BJ (cell line): ENCODE results near the gene PARL. TPM values are rescaled to one million over a fixed set of nuclear protein-coding genes. Genes with fewer than 3 reads are reported as not detected.
A peak's percentile ranks its signal among the peaks of the same experiment; 100 is the strongest.

ENCODE experiments used
- CTCF ChIA-PET: fragments of 350-600 bp; formaldehyde crosslinking; extraction: SDS; loops from one replicate; lab custom pipeline; 2021; ENCODE audit warnings: antibody characterized with exemption, inconsistent platforms; lab: Yijun Ruan, JAX
- POLR2A ChIA-PET: fragments of 300-600 bp; sonication (Branson Sonifier 250); formaldehyde crosslinking; extraction: SDS; loops from one replicate; lab custom pipeline; 2021; ENCODE audit warnings: antibody characterized with exemption; lab: Charles Lee
- DNase-seq: peaks from one replicate; pipeline ENCODE4 v3.0.0-alpha.2; 2011; ENCODE audit warnings: low read depth
- H3K27me3 ChIP-seq: 2 replicates; pipeline ENCODE4 v1.6.0; 2011; ENCODE audit warnings: low read length; ENCODE audit not compliant: control insufficient read depth, insufficient read depth
- H3K36me3 ChIP-seq: 2 replicates; pipeline ENCODE4 v1.5.1; 2011; ENCODE audit warnings: low read length; ENCODE audit not compliant: control insufficient read depth, insufficient read depth
- H3K4me3 ChIP-seq: 2 replicates; pipeline ENCODE4 v1.5.1; 2011; ENCODE audit warnings: low read depth, mild to moderate bottlenecking, control low read depth, low read length
- polyA minus RNA-seq: library from RNA; depleted of rRNA, polyadenylated mRNA; stranded (reverse); fragments of >200 nt; gene quantifications from 2 replicates; pipeline ENCODE4 v1.2.3, GENCODE V29; 2011; rRNA and poly(A)+ RNA removed
- polyA plus RNA-seq: library from polyadenylated mRNA; depleted of rRNA; stranded (reverse); fragments of >200 nt; gene quantifications from 2 replicates; pipeline ENCODE4 v1.2.3, GENCODE V29; 2011; rRNA removed
- TF ChIP-seq, protein P1 (sequence below): IDR thresholded peaks from 2 replicates; pipeline ENCODE4 v1.5.1; 2011; ENCODE audit warnings: low read depth, mild to moderate bottlenecking, control low read depth, inconsistent platforms, low read length, moderate library complexity; ENCODE audit not compliant: insufficient read depth

The PARL gene, protein sequence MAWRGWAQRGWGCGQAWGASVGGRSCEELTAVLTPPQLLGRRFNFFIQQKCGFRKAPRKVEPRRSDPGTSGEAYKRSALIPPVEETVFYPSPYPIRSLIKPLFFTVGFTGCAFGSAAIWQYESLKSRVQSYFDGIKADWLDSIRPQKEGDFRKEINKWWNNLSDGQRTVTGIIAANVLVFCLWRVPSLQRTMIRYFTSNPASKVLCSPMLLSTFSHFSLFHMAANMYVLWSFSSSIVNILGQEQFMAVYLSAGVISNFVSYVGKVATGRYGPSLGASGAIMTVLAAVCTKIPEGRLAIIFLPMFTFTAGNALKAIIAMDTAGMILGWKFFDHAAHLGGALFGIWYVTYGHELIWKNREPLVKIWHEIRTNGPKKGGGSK
- polyA plus RNA-seq (33.3 and 41.3 TPM in 2 replicates), polyA minus RNA-seq (11.7 and 12.8 TPM in 2 replicates)

DNA sequence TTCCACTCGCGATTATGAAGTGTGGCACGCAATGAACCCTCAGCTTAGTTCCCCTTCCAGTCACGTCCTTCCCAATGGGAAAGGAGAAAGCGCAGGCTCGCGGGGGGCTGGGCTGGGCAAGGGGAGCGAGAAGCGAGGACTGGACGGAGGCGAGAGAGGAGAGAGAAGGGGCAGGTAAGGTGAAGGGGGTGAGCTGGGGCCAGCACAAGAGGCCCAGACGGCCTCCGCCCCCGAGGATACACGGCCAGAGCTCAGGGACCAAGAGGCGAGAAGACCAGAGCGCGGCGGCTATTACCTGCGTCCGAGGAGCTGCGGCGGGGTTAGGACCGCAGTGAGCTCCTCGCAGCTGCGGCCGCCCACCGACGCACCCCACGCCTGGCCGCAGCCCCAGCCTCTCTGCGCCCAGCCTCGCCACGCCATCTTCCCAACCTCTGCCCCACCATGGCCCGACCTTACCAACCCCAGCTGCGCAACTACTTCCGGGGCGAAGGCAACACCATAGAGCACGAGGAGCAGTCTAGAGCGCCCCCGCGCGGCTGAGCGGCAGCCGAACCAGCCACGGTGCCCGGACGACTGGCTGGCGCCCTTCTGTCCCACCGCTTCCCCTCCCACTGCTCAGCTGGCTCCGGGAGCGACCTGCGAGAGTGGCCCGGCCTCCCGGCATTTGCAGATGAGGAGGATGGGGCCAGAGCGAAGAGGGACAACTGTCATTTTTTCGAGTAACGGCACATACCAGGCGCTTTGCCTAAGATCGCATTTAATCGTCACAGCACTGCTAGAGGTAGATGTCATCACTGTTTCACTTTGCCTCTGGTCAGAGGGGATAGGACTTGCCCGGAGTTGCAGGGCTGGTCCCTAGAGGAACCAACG, at the start of gene PARL:
PARL (minus strand) TSS at position 454 of the 870 bp plus-strand sequence; CDS start at position 420, 34 bp downstream.
- ChIA-PET POLR2A (interaction anchor here (0.6 kb wide), 1 partner anchor 294 kb away, joined by 3 read pairs; no protein-coding TSS in a partner anchor), CTCF (interaction anchor here (0.5 to 3.5 kb wide), 42 partner anchors 9 to 934 kb away, joined by 3 to 41 read pairs (median 4); partner anchors contain the start of genes ABCC5, EEF1AKMT4 and MAP6D1)
- peak; percentile 47 for DNase-seq
- TF ChIP-seq, protein P1, sequence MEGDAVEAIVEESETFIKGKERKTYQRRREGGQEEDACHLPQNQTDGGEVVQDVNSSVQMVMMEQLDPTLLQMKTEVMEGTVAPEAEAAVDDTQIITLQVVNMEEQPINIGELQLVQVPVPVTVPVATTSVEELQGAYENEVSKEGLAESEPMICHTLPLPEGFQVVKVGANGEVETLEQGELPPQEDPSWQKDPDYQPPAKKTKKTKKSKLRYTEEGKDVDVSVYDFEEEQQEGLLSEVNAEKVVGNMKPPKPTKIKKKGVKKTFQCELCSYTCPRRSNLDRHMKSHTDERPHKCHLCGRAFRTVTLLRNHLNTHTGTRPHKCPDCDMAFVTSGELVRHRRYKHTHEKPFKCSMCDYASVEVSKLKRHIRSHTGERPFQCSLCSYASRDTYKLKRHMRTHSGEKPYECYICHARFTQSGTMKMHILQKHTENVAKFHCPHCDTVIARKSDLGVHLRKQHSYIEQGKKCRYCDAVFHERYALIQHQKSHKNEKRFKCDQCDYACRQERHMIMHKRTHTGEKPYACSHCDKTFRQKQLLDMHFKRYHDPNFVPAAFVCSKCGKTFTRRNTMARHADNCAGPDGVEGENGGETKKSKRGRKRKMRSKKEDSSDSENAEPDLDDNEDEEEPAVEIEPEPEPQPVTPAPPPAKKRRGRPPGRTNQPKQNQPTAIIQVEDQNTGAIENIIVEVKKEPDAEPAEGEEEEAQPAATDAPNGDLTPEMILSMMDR = peak; percentile 97
- Histone ChIP-seq H3K4me3 (peak within 1 kb of the TSS; percentile 98), H3K36me3 (no peaks in the 10 kb centered on the region), H3K27me3 (no peaks in the 10 kb centered on the region)

DNA sequence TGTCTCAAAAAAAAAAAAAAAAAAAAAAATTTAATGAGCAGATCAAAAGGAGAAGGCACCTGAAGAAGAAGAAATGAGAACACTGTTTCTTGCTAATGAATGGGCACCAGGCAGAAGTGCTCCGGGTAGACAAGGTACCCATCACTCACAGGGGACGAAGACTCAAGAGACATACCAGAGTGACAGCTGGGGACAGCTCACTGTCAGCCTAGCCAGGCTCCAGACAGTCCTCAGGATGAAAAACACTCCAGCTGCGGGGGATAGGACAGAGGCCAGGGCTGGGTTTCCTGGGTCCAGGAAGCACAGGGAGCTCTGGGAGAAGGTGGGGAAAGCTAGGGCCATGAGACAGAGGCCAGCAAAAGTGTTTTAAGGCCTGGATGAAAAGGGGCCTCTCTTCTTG, 48.5 kb upstream of the PARL start:
- Histone ChIP-seq H3K27me3 (no peaks in the 10 kb centered on the region), H3K36me3 (peaks cover 4% of the 10 kb centered on the region), H3K4me3 (no peak overlapping the region)
- POLR2A ChIA-PET = no interaction called here
- TF ChIP-seq, protein P1 = no peak
- DNase-seq = no peak
- CTCF ChIA-PET = no interaction called here

DNA sequence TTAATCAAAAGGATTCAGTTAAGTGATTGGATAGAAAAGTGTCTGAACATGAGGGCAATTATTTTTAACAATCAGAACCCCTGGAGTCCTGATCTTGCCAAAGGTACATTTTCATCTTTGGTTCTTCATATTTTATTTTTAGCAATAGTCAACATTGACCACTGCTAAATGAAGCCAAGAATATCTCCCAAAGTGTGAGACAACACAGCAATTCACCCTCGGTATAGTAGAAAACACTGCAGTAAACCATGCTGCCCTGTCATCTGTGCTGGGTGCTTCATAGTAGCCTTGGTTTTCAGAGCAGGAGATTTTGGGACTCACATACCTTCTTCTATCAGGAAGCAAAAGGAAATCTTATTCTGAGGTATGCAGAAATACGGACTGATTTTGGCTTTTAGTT, 47.2 kb upstream of the PARL start:
- ChIA-PET POLR2A (no interaction called here), CTCF (no interaction called here)
- DNase-seq = no peak
- H3K4me3 ChIP-seq = no peak overlapping the region
- peaks cover 1% of the 10 kb centered on the region; the same call in 1 of the 2 replicates for H3K36me3 ChIP-seq
- TF ChIP-seq, protein P1 = no peak
- no peaks in the 10 kb centered on the region for H3K27me3 ChIP-seq

DNA sequence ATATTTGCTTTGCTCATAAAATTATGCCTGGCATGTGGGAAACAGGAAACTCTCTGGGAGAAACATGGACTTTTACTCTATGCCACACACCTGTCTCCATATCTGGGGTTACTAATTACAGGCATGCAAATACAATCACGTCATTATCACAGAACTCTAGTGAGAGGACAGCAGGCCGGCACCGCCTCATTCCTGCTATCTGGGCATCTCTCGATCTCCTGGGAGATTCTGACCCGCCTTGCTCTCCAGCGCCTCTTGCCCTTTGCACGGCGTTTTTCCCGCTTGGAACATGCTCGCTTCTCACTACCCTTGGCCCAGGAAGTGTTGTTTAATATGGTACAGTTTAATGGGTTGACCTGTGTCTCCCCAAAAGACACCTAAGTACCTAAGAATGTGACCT, 45.4 kb upstream of the PARL start:
- Histone ChIP-seq H3K27me3 (no peaks in the 10 kb centered on the region), H3K36me3 (peaks cover 4% of the 10 kb centered on the region), H3K4me3 (no peak overlapping the region)
- ChIA-PET CTCF (no interaction called here), POLR2A (no interaction called here)
- no peak for DNase-seq
- TF ChIP-seq, protein P1 = no peak

DNA sequence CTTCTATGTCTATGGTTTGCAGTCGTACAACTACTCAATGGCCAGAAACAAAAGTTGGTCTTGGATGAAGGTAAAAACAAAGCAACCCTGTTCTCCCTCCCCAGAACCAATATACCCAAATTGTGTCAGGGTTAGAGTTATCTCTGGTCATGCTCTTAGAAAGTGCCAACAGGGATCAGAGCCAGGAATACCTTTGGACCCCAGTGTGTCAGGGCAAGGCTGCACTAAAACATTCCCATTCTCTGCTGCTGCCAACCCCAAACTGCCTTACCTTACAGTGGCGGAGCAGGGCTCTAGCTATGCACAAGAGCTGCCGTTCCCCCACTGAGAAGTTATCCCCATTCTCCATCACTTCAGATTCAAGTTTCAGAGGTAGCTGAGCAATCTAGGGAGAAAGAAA, 42.4 kb upstream of the PARL start:
- no peaks in the 10 kb centered on the region for H3K27me3 ChIP-seq
- TF ChIP-seq, protein P1 = no peak
- H3K4me3 ChIP-seq = no peak overlapping the region
- H3K36me3 ChIP-seq = peaks cover 4% of the 10 kb centered on the region
- no peak for DNase-seq
- POLR2A ChIA-PET = no interaction called here
- CTCF ChIA-PET = interaction anchor here (1.4 kb wide), 1 partner anchor 8 kb away, joined by 8 read pairs; no protein-coding TSS in a partner anchor
